IMR-90 (cell line): ENCODE data around the gene TMED8. TPM values are rescaled to one million over a fixed set of nuclear protein-coding genes. Genes with fewer than 3 reads are reported as not detected.

Source experiments
- ATAC-seq: fragments of 200-7000 bp; cut with Tn5 transposase; 2 replicates; pipeline ENCODE4 v1.9.1; 2020; ENCODE audit warnings: low read depth, mild to moderate bottlenecking, moderate library complexity
- BruUV-seq: library from RNA; stranded (reverse); fragments of 400-500 nt; replicated peaks from 2 replicates; lab custom pipeline; 2021; lab: Mats Ljungman, UMichigan
- CTCF ChIA-PET: fragments of 300-600 bp; formaldehyde crosslinking; extraction: SDS; loops from one replicate; lab custom pipeline; 2021; ENCODE audit warnings: antibody characterized with exemption; lab: Yijun Ruan, JAX
- POLR2A ChIA-PET: fragments of 300-600 bp; sonication (Branson Sonifier 250); formaldehyde crosslinking; loops from one replicate; lab custom pipeline; 2022; ENCODE audit warnings: antibody characterized with exemption; ENCODE audit not compliant: unreplicated experiment; lab: Charles Lee
- DNase-seq: peaks from one replicate; pipeline ENCODE4 v3.0.0; 2013
- H2AFZ ChIP-seq: replicated peaks from 2 replicates; pipeline ENCODE3; 2013; ENCODE audit warnings: low read length, mild to moderate bottlenecking; ENCODE audit not compliant: poor library complexity
- H2AK5ac ChIP-seq: 2 replicates; pipeline ENCODE4 v1.6.1; 2013; ENCODE audit warnings: low read depth, low read length, inconsistent platforms
- H2AK9ac ChIP-seq: replicated peaks from 2 replicates; pipeline ENCODE3; 2013; ENCODE audit warnings: mild to moderate bottlenecking, low read depth, low read length, moderate library complexity; ENCODE audit not compliant: poor library complexity
- H2BK120ac ChIP-seq: 2 replicates; pipeline ENCODE4 v1.6.1; 2013; ENCODE audit warnings: low read depth, low read length, inconsistent platforms
- H2BK15ac ChIP-seq: 3 replicates; pipeline ENCODE4 v1.6.1; 2013; ENCODE audit warnings: low read depth, low read length, inconsistent platforms
- H2BK20ac ChIP-seq: 2 replicates; pipeline ENCODE4 v1.6.1; 2013; ENCODE audit warnings: low read depth, mild to moderate bottlenecking, inconsistent platforms, low read length, moderate library complexity
- H2BK5ac ChIP-seq: 2 replicates; pipeline ENCODE4 v1.6.1; 2013; ENCODE audit warnings: mild to moderate bottlenecking, low read depth, low read length, inconsistent platforms; ENCODE audit not compliant: poor library complexity, severe bottlenecking
- H3K14ac ChIP-seq: replicated peaks from 2 replicates; pipeline ENCODE4 v1.6.1; 2013; ENCODE audit warnings: low read depth, low read length, inconsistent platforms
- H3K18ac ChIP-seq: 2 replicates; pipeline ENCODE4 v1.6.1; 2013; ENCODE audit warnings: low read depth, low read length, control low read depth
- H3K23ac ChIP-seq: 2 replicates; pipeline ENCODE4 v1.6.1; 2013; ENCODE audit warnings: low read depth, low read length, inconsistent platforms
- H3K27ac ChIP-seq: 2 replicates; pipeline ENCODE4 v1.5.1; 2013; ENCODE audit warnings: mild to moderate bottlenecking, control low read depth, low read length; ENCODE audit not compliant: insufficient read depth
- H3K27me3 ChIP-seq: 2 replicates; pipeline ENCODE4 v1.6.1; 2013; ENCODE audit warnings: low read length; ENCODE audit not compliant: control insufficient read depth, insufficient read depth
- H3K36me3 ChIP-seq: 2 replicates; pipeline ENCODE4 v1.6.1; 2013; ENCODE audit warnings: low read length, mixed read lengths; ENCODE audit not compliant: control insufficient read depth, insufficient read depth
- H3K4ac ChIP-seq: 2 replicates; pipeline ENCODE4 v1.6.1; 2013; ENCODE audit warnings: low read depth, low read length, inconsistent platforms
- H3K4me1 ChIP-seq: 2 replicates; pipeline ENCODE4 v1.6.1; 2013; ENCODE audit warnings: low read length, mixed read lengths; ENCODE audit not compliant: control insufficient read depth, insufficient read depth
- H3K4me2 ChIP-seq: 2 replicates; pipeline ENCODE4 v1.6.1; 2013; ENCODE audit warnings: low read depth, mild to moderate bottlenecking, control low read depth, low read length, moderate library complexity
- H3K4me3 ChIP-seq: 2 replicates; pipeline ENCODE4 v1.5.1; 2013; ENCODE audit warnings: low read depth, mild to moderate bottlenecking, control low read depth, low read length, moderate library complexity; ENCODE audit not compliant: insufficient read depth
- H3K56ac ChIP-seq: 2 replicates; pipeline ENCODE4 v1.6.1; 2013; ENCODE audit warnings: low read length, inconsistent platforms; ENCODE audit not compliant: insufficient read depth; ENCODE audit errors: extremely low read depth
- H3K79me1 ChIP-seq, 2 experiments: 2 replicates each; pipeline ENCODE4 v1.6.1; 2013; ENCODE audit warnings: low read length in 2 of 2, inconsistent platforms in 1 of 2, low read depth in 1 of 2
- H3K9ac ChIP-seq: 2 replicates; pipeline ENCODE4 v1.6.1; 2013; ENCODE audit warnings: low read depth, low read length, control low read depth
- H3K9me1 ChIP-seq: 2 replicates; pipeline ENCODE4 v1.6.1; 2013; ENCODE audit warnings: low read length, inconsistent platforms; ENCODE audit not compliant: insufficient read depth
- H3K9me3 ChIP-seq: 2 replicates; pipeline ENCODE4 v1.6.1; 2013; ENCODE audit warnings: low read length; ENCODE audit not compliant: control insufficient read depth, insufficient read depth
- H4K20me1 ChIP-seq: 2 replicates; pipeline ENCODE4 v1.6.1; 2013; ENCODE audit warnings: low read length, inconsistent platforms; ENCODE audit not compliant: insufficient read depth
- H4K5ac ChIP-seq: 2 replicates; pipeline ENCODE4 v1.6.1; 2013; ENCODE audit warnings: mild to moderate bottlenecking, low read depth, low read length, control low read depth
- H4K8ac ChIP-seq, 2 experiments: 2 replicates each; pipeline ENCODE4 v1.6.1; 2013; ENCODE audit warnings: low read depth in 2 of 2, low read length in 2 of 2, control low read depth in 1 of 2, inconsistent platforms in 1 of 2
- H4K91ac ChIP-seq: 2 replicates; pipeline ENCODE4 v1.6.1; 2013; ENCODE audit warnings: low read depth, low read length, inconsistent platforms; ENCODE audit not compliant: insufficient read depth
- BHLHE40 ChIP-seq: fragments of 150-350 bp; IDR thresholded peaks from 2 replicates; pipeline ENCODE4 v1.6.1; 2016; ENCODE audit warnings: mild to moderate bottlenecking, low read depth, low read length
- CEBPB ChIP-seq: IDR thresholded peaks from 2 replicates; pipeline ENCODE4 v1.6.1; 2012; ENCODE audit warnings: low read depth, low read length, improper control_type of control experiment
- CHD1 ChIP-seq: IDR thresholded peaks from 2 replicates; pipeline ENCODE4 v1.6.1; 2012; ENCODE audit warnings: low read depth, low read length, improper control_type of control experiment
- MAFK ChIP-seq: IDR thresholded peaks from 2 replicates; pipeline ENCODE4 v1.6.1; 2012; ENCODE audit warnings: low read depth, low read length, improper control_type of control experiment
- MXI1 ChIP-seq: IDR thresholded peaks from 2 replicates; pipeline ENCODE4 v1.6.1; 2012; ENCODE audit warnings: low read depth, mild to moderate bottlenecking, low read length, moderate library complexity, borderline replicate concordance
- NFE2L2 ChIP-seq: fragments of 150-350 bp; IDR thresholded peaks from 2 replicates; pipeline ENCODE4 v1.6.1; 2016; ENCODE audit warnings: low read depth, mild to moderate bottlenecking, low read length
- POLR2A ChIP-seq: IDR thresholded peaks from 2 replicates; pipeline ENCODE4 v1.6.1; 2012; ENCODE audit warnings: mild to moderate bottlenecking, low read depth, low read length
- RCOR1 ChIP-seq: IDR thresholded peaks from 2 replicates; pipeline ENCODE4 v1.6.1; 2012; ENCODE audit warnings: mild to moderate bottlenecking, low read length, improper control_type of control experiment; ENCODE audit not compliant: insufficient replicate concordance
- RFX5 ChIP-seq: IDR thresholded peaks from 2 replicates; pipeline ENCODE4 v1.8.0; 2012; ENCODE audit warnings: low read depth, mild to moderate bottlenecking, low read length, moderate library complexity
- SMC3 ChIP-seq: fragments of 150-350 bp; IDR thresholded peaks from 2 replicates; pipeline ENCODE4 v1.6.1; 2016; ENCODE audit warnings: low read depth, mild to moderate bottlenecking, antibody characterized with exemption, low read length, moderate library complexity
- WGBS, 2 experiments: methylation state at CpG; one replicate each; pipeline versions ENCODE4 v1.1.5 to v1.1.7; 2013; ENCODE audit warnings: missing lambda C conversion rate in 2 of 2; ENCODE audit not compliant: insufficient read length in 1 of 2; ENCODE audit errors: extremely low coverage in 2 of 2; 5-methylcytosine and 5-hydroxymethylcytosine counted together
- dilution Hi-C: fragments of 300-500 bp; cut with HindIII; formaldehyde crosslinking; loops from one replicate; pipeline ENCODE4 v1.14.3; 2018; ENCODE audit warnings: low sequenced_read_pairs; ENCODE audit not compliant: unreplicated experiment
- in situ Hi-C: fragments of 300-500 bp; cut with MboI; formaldehyde crosslinking; loops from 3 replicates; pipeline ENCODE4 v1.14.3; 2019; ENCODE audit warnings: low sequenced_read_pairs, inconsistent platforms, mixed read lengths
- intact Hi-C: fragments of 100-400 bp; cut with micrococcal nuclease; formaldehyde crosslinking; loops from 2 replicates; pipeline ENCODE4 v1.10.0; 2022
- polyA plus RNA-seq, 3 experiments: library from polyadenylated mRNA; depleted of rRNA; stranded (reverse); fragments of >200 nt; gene quantifications; 2 replicates each; pipeline ENCODE4 v1.2.3, GENCODE V29; 2012; ENCODE audit warnings: low replicate concordance in 1 of 3
- total RNA-seq: library from RNA; depleted of rRNA; stranded (reverse); fragments of >200 nt; gene quantifications from 2 replicates; pipeline ENCODE4 v1.2.3, GENCODE V29; 2012
- TF ChIP-seq, protein P1 (sequence below): conservative IDR thresholded peaks from 2 replicates; pipeline ENCODE4 v1.5.1; 2012; ENCODE audit warnings: mild to moderate bottlenecking, low read depth, low read length, improper control_type of control experiment
- TF ChIP-seq, protein P2 (sequence below): fragments of 150-350 bp; IDR thresholded peaks from 2 replicates; pipeline ENCODE4 v1.6.1; 2016; ENCODE audit warnings: low read depth, mild to moderate bottlenecking, low read length, moderate library complexity, borderline replicate concordance
- TF ChIP-seq, protein P3 (sequence below): fragments of 150-350 bp; IDR thresholded peaks from 2 replicates; pipeline ENCODE4 v1.6.1; 2017; ENCODE audit warnings: mild to moderate bottlenecking, antibody characterized with exemption, low read length, low read depth

TMED8 gene
- total and polyA plus RNA-seq, 2 of the 4 experiments (the other 2 are of a cell fraction), result 2.2 to 5.0 TPM

DNA sequence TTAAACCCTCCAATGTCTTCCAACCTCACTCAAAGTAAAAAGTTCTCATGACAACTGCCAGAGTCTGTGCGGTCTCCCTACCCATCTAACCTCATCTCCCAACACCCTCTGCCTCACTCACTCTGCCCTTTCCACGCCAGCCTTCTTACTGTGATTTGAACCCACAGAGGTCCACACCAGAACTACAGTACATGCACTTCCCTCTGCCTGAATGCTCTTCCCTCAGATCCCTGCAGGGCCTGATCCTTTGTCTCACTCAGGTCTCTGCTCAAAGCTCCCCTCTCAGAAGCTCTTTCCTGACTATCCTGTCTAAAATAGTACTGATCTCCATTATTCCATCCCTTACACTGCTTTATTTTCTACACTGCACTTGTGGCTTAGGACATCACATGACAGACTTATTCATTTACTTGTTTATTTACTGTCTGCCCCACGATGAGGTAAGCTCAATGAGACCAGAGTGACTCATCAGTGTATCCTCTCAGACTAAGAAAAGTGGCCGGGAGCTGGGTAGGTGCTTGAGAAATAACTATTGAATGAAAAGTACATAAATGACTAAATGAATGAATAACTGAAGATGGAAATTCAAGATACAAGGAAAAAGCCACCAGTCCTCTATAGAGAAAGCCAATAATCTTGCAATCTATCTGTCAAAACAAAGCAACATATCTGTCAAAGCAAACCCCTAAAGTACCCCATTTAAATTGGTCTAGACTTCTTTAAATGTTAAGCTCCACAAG, 73.3 kb downstream of the TMED8 start:
- Histone ChIP-seq H3K23ac (peak overlapping the region; percentile 34), H3K9me1 (peaks cover 15% of the 10 kb centered on the region), H3K36me3 (peaks cover 1% of the 10 kb centered on the region; the same call in 1 of the 2 replicates), H2AK5ac (peak overlapping the region; percentile 89), H4K5ac (peak overlapping the region; percentile 17; the same call in 1 of the 2 replicates), H3K4me1 (peaks cover 12% of the 10 kb centered on the region), H3K9me3 (no peaks in the 10 kb centered on the region), H2AFZ (peak overlapping the region; percentile 25), H3K27ac (peak overlapping the region; percentile 42), H4K8ac (peak overlapping the region in 1 of 2 experiments; percentile 45; a peak in 1 of 4 replicates), H2BK15ac (peak overlapping the region; percentile 18; the same call in 1 of the 3 replicates), H2BK20ac (peak overlapping the region; percentile 81), H4K91ac (peak overlapping the region; percentile 56), H2BK120ac (peak overlapping the region; percentile 81), H2BK5ac (peak overlapping the region; percentile 77), H3K4me2 (peak overlapping the region; percentile 72), H3K9ac (no peak overlapping the region), H3K79me1 (peaks cover 6 to 15% of the 10 kb centered on the region in 2 experiments), H2AK9ac (no peak overlapping the region), H3K27me3 (no peaks in the 10 kb centered on the region), H3K14ac (peak overlapping the region; percentile 58), H3K4ac (peak overlapping the region; percentile 86), H3K18ac (peak overlapping the region; percentile 82), H4K20me1 (peaks cover 9% of the 10 kb centered on the region; the same call in 1 of the 2 replicates), H3K56ac (peak overlapping the region; percentile 59; the same call in 1 of the 2 replicates), H3K4me3 (no peak overlapping the region)
- 100% methylated on average over 2 of the region's 4 CpGs; no CpG with 5 or more reads in 1 of the 2 experiments for WGBS, 2 experiments
- ATAC-seq (peak; percentile 77), DNase-seq (peak; percentile 97)
- dilution Hi-C loops (no loop called here), in situ Hi-C loops (loop anchor here (25.0 kb wide), 1 partner anchor 416 kb away; no protein-coding TSS in a partner anchor), intact Hi-C loops (loop anchor here (5.0 kb wide), 2 partner anchors 249 to 431 kb away; no protein-coding TSS in a partner anchor)
- BruUV-seq, result no TSS peak
- CTCF ChIA-PET, result interaction anchor here (0.5 to 7.0 kb wide), 3 partner anchors 11 to 37 kb away, joined by 3 to 116 read pairs (median 5); no protein-coding TSS in a partner anchor
- POLR2A ChIA-PET, result interaction anchor here (0.6 to 0.9 kb wide), 3 partner anchors 11 to 12 kb away, joined by 3 to 4 read pairs (median 4); no protein-coding TSS in a partner anchor
- TF ChIP-seq, protein P1, sequence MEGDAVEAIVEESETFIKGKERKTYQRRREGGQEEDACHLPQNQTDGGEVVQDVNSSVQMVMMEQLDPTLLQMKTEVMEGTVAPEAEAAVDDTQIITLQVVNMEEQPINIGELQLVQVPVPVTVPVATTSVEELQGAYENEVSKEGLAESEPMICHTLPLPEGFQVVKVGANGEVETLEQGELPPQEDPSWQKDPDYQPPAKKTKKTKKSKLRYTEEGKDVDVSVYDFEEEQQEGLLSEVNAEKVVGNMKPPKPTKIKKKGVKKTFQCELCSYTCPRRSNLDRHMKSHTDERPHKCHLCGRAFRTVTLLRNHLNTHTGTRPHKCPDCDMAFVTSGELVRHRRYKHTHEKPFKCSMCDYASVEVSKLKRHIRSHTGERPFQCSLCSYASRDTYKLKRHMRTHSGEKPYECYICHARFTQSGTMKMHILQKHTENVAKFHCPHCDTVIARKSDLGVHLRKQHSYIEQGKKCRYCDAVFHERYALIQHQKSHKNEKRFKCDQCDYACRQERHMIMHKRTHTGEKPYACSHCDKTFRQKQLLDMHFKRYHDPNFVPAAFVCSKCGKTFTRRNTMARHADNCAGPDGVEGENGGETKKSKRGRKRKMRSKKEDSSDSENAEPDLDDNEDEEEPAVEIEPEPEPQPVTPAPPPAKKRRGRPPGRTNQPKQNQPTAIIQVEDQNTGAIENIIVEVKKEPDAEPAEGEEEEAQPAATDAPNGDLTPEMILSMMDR, result no peak
- TF ChIP-seq, protein P2, sequence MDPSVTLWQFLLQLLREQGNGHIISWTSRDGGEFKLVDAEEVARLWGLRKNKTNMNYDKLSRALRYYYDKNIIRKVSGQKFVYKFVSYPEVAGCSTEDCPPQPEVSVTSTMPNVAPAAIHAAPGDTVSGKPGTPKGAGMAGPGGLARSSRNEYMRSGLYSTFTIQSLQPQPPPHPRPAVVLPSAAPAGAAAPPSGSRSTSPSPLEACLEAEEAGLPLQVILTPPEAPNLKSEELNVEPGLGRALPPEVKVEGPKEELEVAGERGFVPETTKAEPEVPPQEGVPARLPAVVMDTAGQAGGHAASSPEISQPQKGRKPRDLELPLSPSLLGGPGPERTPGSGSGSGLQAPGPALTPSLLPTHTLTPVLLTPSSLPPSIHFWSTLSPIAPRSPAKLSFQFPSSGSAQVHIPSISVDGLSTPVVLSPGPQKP, result no peak
- TF ChIP-seq NFE2L2, result peak; percentile 67; the same call in 1 of the 2 replicates
- TF ChIP-seq POLR2A, result peak; percentile 18; the same call in 1 of the 2 replicates
- TF ChIP-seq, protein P3, sequence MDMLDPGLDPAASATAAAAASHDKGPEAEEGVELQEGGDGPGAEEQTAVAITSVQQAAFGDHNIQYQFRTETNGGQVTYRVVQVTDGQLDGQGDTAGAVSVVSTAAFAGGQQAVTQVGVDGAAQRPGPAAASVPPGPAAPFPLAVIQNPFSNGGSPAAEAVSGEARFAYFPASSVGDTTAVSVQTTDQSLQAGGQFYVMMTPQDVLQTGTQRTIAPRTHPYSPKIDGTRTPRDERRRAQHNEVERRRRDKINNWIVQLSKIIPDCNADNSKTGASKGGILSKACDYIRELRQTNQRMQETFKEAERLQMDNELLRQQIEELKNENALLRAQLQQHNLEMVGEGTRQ, result peak; percentile 90
- no peak for TF ChIP-seq RCOR1
- TF ChIP-seq BHLHE40, result peak; percentile 84
- TF ChIP-seq CHD1, result 0 out of 2 replicates have a peak, but pooled peaks have one; percentile 19
- TF ChIP-seq RFX5, result no peak
- no peak for TF ChIP-seq SMC3
- no peak for TF ChIP-seq MAFK
- TF ChIP-seq CEBPB, result peak; percentile 87
- TF ChIP-seq MXI1, result no peak
